Spleen (tissue), 11 donors: ENCODE data around the gene ZMYND15. TPM values are rescaled to one million over a fixed set of nuclear protein-coding genes. Genes with fewer than 3 reads are reported as not detected.

Experiments used
- DNase-seq: peaks from one replicate; pipeline ENCODE4 v3.0.0-alpha.2; 2020
- H3K27ac ChIP-seq, 8 donors: fragments of 200-600 bp; sonication (generic) in 7 of 8; 1 replicate in 4 of 8; 2 replicates in 4 of 8; pipeline versions ENCODE4 v1.5.0 to v1.8.0; 2016 to 2021; ENCODE audit warnings: inconsistent platforms in 4 of 8, mild to moderate bottlenecking in 4 of 8, moderate library complexity in 1 of 8
- H3K27me3 ChIP-seq, 7 donors: fragments of 200-600 bp; sonication (generic) in 6 of 7; replicated peaks in 1 of 7; 1 replicate in 4 of 7; 2 replicates in 3 of 7; pipeline versions ENCODE4 v1.5.0 to v1.8.0; 2016 to 2021; ENCODE audit warnings: inconsistent platforms in 3 of 7, mild to moderate bottlenecking in 1 of 7
- H3K36me3 ChIP-seq, 6 donors: fragments of 200-600 bp; sonication (generic) in 5 of 6; 1 replicate in 4 of 6; 2 replicates in 2 of 6; pipeline versions ENCODE4 v1.5.0 to v1.8.0; 2016 to 2021; ENCODE audit warnings: inconsistent platforms in 2 of 6
- H3K4me1 ChIP-seq, 6 donors: fragments of 200-600 bp; sonication (generic) in 5 of 6; 1 replicate in 3 of 6; 2 replicates in 3 of 6; pipeline versions ENCODE4 v1.5.0 to v1.8.0; 2016 to 2021; ENCODE audit warnings: inconsistent platforms in 3 of 6
- H3K4me3 ChIP-seq, 8 donors: fragments of 200-600 bp; sonication (generic) in 7 of 8; 1 replicate in 4 of 8; 2 replicates in 4 of 8; pipeline versions ENCODE4 v1.5.0 to v1.8.0; 2016 to 2021; ENCODE audit warnings: inconsistent platforms in 4 of 8, mild to moderate bottlenecking in 4 of 8, moderate library complexity in 2 of 8
- H3K9me3 ChIP-seq, 8 donors: fragments of 200-600 bp; sonication (generic) in 7 of 8; 1 replicate in 4 of 8; 2 replicates in 4 of 8; pipeline versions ENCODE4 v1.5.0 to v1.8.0; 2016 to 2021; ENCODE audit warnings: inconsistent platforms in 4 of 8
- POLR2A ChIP-seq, 3 donors: fragments of 450-650 bp; IDR thresholded peaks; one replicate each; pipeline ENCODE4 v1.5.1; 2017; ENCODE audit warnings: antibody characterized with exemption in 3 of 3, mild to moderate bottlenecking in 1 of 3
- POLR2AphosphoS5 ChIP-seq, 3 donors: sonication (generic); formaldehyde crosslinking; IDR thresholded peaks; one replicate each; pipeline ENCODE4 v1.5.1; 2017; ENCODE audit warnings: antibody characterized with exemption in 3 of 3
- whole genome bisulfite sequencing, 5 donors: extraction: QIAGEN DNeasy Blood & Tissue Kit in 3 of 5; methylation state at CpG; one replicate each; pipeline versions ENCODE4 v1.1.5 to v1.1.7; 2013 to 2018; 5-methylcytosine and 5-hydroxymethylcytosine counted together
- intact Hi-C: fragments of 100-400 bp; cut with DNase I; formaldehyde crosslinking; loops from one replicate; pipeline ENCODE4 v1.15.0; 2023; ENCODE audit warnings: low total_unique reads
- polyA plus RNA-seq, 3 donors: library from polyadenylated mRNA; stranded (reverse); fragments of 200-250 nt; gene quantifications; one replicate each; pipeline ENCODE4 v1.2.1, GENCODE V29; 2013
- total RNA-seq, 7 donors: library from RNA; depleted of rRNA in 3 of 7; stranded (reverse); fragments of >200 nt in 3 of 7; fragmentation: NEBNext Ultra II Directional in 4 of 7; extraction: Animal tissue kit (Norgen Biotek cat#: 25700) in 4 of 7; gene quantifications; one replicate each; pipeline versions ENCODE4 v1.1.0 to v1.2.1, GENCODE V29; 2016 to 2021
- TF ChIP-seq, protein P1 (sequence below), 11 experiments: fragments of 200-600 bp in 7 of 11; fragments of 450-650 bp in 4 of 11; sonication (generic) in 4 of 11; IDR thresholded peaks in 8 of 11; conservative IDR thresholded peaks in 3 of 11; 1 replicate in 7 of 11; 2 replicates in 4 of 11; pipeline versions ENCODE4 v1.4.0 to v1.8.0; 2016 to 2021; ENCODE audit warnings: antibody characterized with exemption in 11 of 11, inconsistent platforms in 4 of 11, mild to moderate bottlenecking in 1 of 11
- donor health status: healthy with polysubstance abuse.
- donor health status: DM: no; HTN: no; CAD: no; lungs with moderate emphysema.
- donor health status: DM: no; HTN: no; CAD: no.
- donor health status: Bipolar disorder and iron deficiency.
- donor health status: healthy.
- donor health status: DM: no; HTN: no; CAD: no.
- donor health status: DM: yes; HTN: yes; CAD: no.

The ZMYND15 gene
- total and polyA plus RNA-seq, 10 donors = 1.8 to 11.5 (median 4.1) TPM

DNA sequence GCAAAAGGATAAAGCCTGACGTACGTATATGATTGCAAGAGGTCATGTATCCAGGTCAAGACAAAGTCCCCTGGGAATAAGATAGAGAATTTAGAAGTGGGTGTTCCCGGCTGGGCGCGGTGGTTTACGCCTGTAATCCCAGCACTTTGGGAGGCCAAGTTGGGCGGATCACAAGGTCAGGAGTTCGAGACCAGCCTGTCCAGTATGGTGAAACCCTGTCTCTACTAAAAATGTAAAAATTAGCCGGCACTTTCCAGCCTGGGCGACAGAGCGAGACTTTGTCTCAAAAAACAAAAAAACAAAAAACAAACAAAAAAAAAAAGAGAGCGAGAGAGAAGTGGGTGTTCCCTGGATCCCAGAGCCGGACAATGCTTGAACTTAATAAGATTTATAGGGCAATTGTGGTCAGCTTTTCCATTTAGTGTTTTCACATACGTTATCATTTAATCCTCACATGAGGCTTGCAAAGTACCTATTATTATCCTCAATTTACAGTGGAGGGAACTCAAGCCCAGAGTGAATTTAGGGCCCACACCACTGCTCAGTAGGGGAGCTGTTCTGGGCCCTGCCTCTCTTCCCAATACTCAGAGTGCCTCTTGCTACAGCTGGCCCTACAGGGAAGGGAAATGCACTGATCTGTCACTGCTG lies 48.6 kb downstream of the ZMYND15 start:
- intact Hi-C loops = loop anchor here (5.0 to 10.0 kb wide), 2 partner anchors 53 to 99 kb away; partner anchors contain the start of genes CXCL16, MED11 and ZMYND15
- no peaks in the 10 kb centered on the region for H3K36me3 ChIP-seq
- peak overlapping the region in 2 of 8 donors; percentile 95 to 96 for H3K27ac ChIP-seq
- peaks cover 24 to 64% (median 50%) of the 10 kb centered on the region in 6 donors for H3K4me1 ChIP-seq
- H3K4me3 ChIP-seq = peak overlapping the region in 3 of 8 donors; percentile 68 to 81 (median 76)
- no peaks in the 10 kb centered on the region for H3K9me3 ChIP-seq
- DNase-seq = no peak
- H3K27me3 ChIP-seq = peaks cover 0 to 65% (median 24%) of the 10 kb centered on the region in 7 donors
- TF ChIP-seq POLR2AphosphoS5 (IDR thresholded peaks at IDR 0.05) = no peak
- no peak for TF ChIP-seq POLR2A (IDR thresholded peaks at IDR 0.05)
- TF ChIP-seq, protein P1, sequence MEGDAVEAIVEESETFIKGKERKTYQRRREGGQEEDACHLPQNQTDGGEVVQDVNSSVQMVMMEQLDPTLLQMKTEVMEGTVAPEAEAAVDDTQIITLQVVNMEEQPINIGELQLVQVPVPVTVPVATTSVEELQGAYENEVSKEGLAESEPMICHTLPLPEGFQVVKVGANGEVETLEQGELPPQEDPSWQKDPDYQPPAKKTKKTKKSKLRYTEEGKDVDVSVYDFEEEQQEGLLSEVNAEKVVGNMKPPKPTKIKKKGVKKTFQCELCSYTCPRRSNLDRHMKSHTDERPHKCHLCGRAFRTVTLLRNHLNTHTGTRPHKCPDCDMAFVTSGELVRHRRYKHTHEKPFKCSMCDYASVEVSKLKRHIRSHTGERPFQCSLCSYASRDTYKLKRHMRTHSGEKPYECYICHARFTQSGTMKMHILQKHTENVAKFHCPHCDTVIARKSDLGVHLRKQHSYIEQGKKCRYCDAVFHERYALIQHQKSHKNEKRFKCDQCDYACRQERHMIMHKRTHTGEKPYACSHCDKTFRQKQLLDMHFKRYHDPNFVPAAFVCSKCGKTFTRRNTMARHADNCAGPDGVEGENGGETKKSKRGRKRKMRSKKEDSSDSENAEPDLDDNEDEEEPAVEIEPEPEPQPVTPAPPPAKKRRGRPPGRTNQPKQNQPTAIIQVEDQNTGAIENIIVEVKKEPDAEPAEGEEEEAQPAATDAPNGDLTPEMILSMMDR (IDR thresholded peaks at IDR 0.05 in 8 of 11, conservative IDR thresholded peaks at IDR 0.05 in 3 of 11) = no peak
- WGBS, 5 donors = 74 to 87% (median 83%) methylated on average over 14 of the region's 14 CpGs

DNA sequence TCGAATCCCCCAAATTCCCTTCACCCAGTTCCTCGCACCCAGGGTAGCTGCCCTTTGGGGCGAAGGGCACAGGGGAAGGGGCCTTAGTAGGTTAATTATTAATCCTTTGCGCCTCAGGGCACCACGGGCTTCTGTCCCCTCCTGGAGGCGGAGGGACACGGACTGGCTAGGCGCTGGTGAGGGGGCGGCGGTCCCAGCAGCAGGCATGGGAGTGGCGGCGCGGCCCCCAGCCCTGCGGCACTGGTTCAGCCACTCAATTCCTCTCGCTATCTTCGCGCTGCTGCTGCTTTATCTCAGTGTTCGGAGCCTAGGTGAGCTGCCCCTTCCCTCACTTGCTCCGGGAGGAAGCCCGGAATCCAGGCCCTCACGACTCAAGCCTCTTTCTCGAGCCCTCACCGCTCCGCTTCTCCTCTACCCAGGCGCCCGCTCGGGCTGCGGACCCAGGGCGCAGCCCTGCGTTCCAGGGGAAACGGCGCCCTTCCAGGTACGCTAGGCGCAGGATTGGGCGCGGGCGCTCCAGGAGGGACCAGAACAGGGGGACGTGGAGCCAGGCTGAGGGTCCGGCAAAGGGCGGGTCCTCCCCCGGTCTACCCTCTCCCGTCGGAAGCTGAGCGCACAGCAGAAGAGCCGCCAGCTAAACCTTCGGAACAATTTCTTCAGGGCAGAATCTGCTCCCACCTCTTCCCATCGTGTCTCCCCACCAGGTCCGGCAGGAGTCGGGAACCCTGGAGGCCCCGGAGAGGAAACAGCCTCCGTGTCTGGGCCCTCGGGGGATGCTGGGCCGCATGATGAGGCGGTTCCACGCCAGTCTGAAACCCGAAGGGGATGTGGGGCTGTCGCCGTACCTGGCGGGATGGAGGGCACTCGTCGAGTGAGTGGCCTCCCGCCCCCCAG lies 49.4 kb downstream of the ZMYND15 start, which contains the start of gene GLTPD2:
GLTPD2 (plus strand) TSS at position 158 of the 894 bp plus-strand sequence; CDS start at position 206, 48 bp downstream.
- Histone ChIP-seq H3K36me3 (no peaks in the 10 kb centered on the region), H3K9me3 (no peaks in the 10 kb centered on the region), H3K27ac (peak within 1 kb of the TSS; percentile 92 to 97 (median 94)), H3K4me1 (peaks cover 24 to 64% (median 50%) of the 10 kb centered on the region in 6 donors), H3K4me3 (peak within 1 kb of the TSS; percentile 57 to 81 (median 68)), H3K27me3 (peaks cover 0 to 58% (median 23%) of the 10 kb centered on the region in 7 donors)
- no peak for DNase-seq
- 29 to 46% (median 35%) methylated on average over 55 to 62 of the region's 62 CpGs for WGBS, 5 donors
- intact Hi-C loops = loop anchor here (5.0 to 10.0 kb wide), 2 partner anchors 54 to 98 kb away; partner anchors contain the start of genes CXCL16, MED11 and ZMYND15
- no peak for TF ChIP-seq POLR2AphosphoS5 (IDR thresholded peaks at IDR 0.05)
- TF ChIP-seq POLR2A (IDR thresholded peaks at IDR 0.05) = no peak
- TF ChIP-seq, protein P1 (IDR thresholded peaks at IDR 0.05 in 8 of 11, conservative IDR thresholded peaks at IDR 0.05 in 3 of 11) = no peak

DNA sequence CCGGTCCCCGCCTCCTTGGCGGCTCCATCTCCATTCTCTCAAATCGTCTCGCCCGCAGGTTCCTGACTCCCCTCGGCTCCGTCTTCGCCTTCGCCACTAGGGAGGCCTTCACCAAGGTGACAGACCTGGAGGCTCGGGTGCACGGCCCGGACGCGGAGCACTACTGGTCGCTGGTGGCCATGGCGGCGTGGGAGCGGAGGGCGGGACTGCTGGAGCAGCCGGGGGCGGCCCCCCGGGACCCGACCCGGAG lies 50.0 kb downstream of the ZMYND15 start:
- 1 to 3% (median 1%) methylated on average over 10 to 25 of the region's 25 CpGs for WGBS, 5 donors
- Histone ChIP-seq H3K4me3 (peak overlapping the region; percentile 57 to 81 (median 68)), H3K9me3 (no peaks in the 10 kb centered on the region), H3K36me3 (no peaks in the 10 kb centered on the region), H3K27me3 (peaks cover 0 to 52% (median 23%) of the 10 kb centered on the region in 7 donors), H3K4me1 (peaks cover 24 to 64% (median 50%) of the 10 kb centered on the region in 6 donors), H3K27ac (peak overlapping the region; percentile 92 to 97 (median 94))
- no peak for DNase-seq
- intact Hi-C loops = loop anchor here (5.0 to 10.0 kb wide), 2 partner anchors 55 to 98 kb away; partner anchors contain the start of genes CXCL16, MED11 and ZMYND15
- TF ChIP-seq POLR2A (IDR thresholded peaks at IDR 0.05) = no peak
- TF ChIP-seq, protein P1 (IDR thresholded peaks at IDR 0.05 in 8 of 11, conservative IDR thresholded peaks at IDR 0.05 in 3 of 11) = no peak
- TF ChIP-seq POLR2AphosphoS5 (IDR thresholded peaks at IDR 0.05) = no peak
